H9 (cell line): Measurements from ENCODE around the gene LFNG. TPM values are rescaled to one million over a fixed set of nuclear protein-coding genes. Genes with fewer than 3 reads are reported as not detected.
A peak's percentile ranks its signal among the peaks of the same experiment; 100 is the strongest.

Experiments used
- DNase-seq: peaks from one replicate; pipeline ENCODE4 v3.0.0-alpha.2; 2017
- H2AFZ ChIP-seq: one replicate; pipeline ENCODE4 v1.6.1; 2013; ENCODE audit warnings: mild to moderate bottlenecking, low read length, control low read depth, moderate library complexity
- H2AK5ac ChIP-seq: 2 replicates; pipeline ENCODE4 v1.6.1; 2013; ENCODE audit warnings: low read length, control low read depth, mixed read lengths; ENCODE audit not compliant: insufficient read length
- H2BK120ac ChIP-seq: one replicate; pipeline ENCODE4 v1.6.1; 2013; ENCODE audit warnings: low read depth, mild to moderate bottlenecking, low read length, control low read depth, inconsistent platforms; ENCODE audit not compliant: poor library complexity, severe bottlenecking
- H2BK12ac ChIP-seq: 2 replicates; pipeline ENCODE4 v1.6.1; 2013; ENCODE audit warnings: low read length, control low read depth, mixed read lengths, low read depth; ENCODE audit not compliant: insufficient read length
- H2BK15ac ChIP-seq: 2 replicates; pipeline ENCODE4 v1.6.1; 2013; ENCODE audit warnings: low read depth, low read length, control low read depth
- H2BK20ac ChIP-seq: one replicate; pipeline ENCODE4 v1.6.1; 2013; ENCODE audit warnings: low read depth, mild to moderate bottlenecking, low read length, control low read depth, inconsistent platforms; ENCODE audit not compliant: poor library complexity, severe bottlenecking
- H2BK5ac ChIP-seq: 2 replicates; pipeline ENCODE4 v1.6.1; 2013; ENCODE audit warnings: low read length, control low read depth, mixed read lengths; ENCODE audit not compliant: insufficient read length
- H3K14ac ChIP-seq: 2 replicates; pipeline ENCODE4 v1.6.1; 2013; ENCODE audit warnings: low read length, control low read depth; ENCODE audit not compliant: insufficient read depth
- H3K18ac ChIP-seq: 2 replicates; pipeline ENCODE4 v1.6.1; 2013; ENCODE audit warnings: low read depth, mild to moderate bottlenecking, mixed read lengths, low read length, control low read depth; ENCODE audit not compliant: insufficient read length
- H3K23ac ChIP-seq: 2 replicates; pipeline ENCODE4 v1.6.1; 2013; ENCODE audit warnings: low read length, control low read depth, mixed read lengths, low read depth; ENCODE audit not compliant: insufficient read length
- H3K23me2 ChIP-seq: 2 replicates; pipeline ENCODE4 v1.6.1; 2013; ENCODE audit warnings: low read depth, mild to moderate bottlenecking, mixed read lengths, low read length, control low read depth; ENCODE audit not compliant: insufficient read length, poor library complexity, severe bottlenecking
- H3K27ac ChIP-seq: 2 replicates; pipeline ENCODE4 v1.5.1; 2013; ENCODE audit warnings: low read length, control low read depth, mixed read lengths, low read depth; ENCODE audit not compliant: insufficient read length
- H3K27me3 ChIP-seq: 2 replicates; pipeline ENCODE4 v1.6.1; 2013; ENCODE audit warnings: low read length, control low read depth, inconsistent platforms; ENCODE audit not compliant: insufficient read depth
- H3K4ac ChIP-seq: 2 replicates; pipeline ENCODE4 v1.6.1; 2013; ENCODE audit warnings: low read depth, mild to moderate bottlenecking, control low read depth, inconsistent platforms, low read length, moderate library complexity
- H3K4me1 ChIP-seq: 2 replicates; pipeline ENCODE4 v1.6.1; 2013; ENCODE audit warnings: low read length, control low read depth, inconsistent platforms; ENCODE audit not compliant: insufficient read depth
- H3K4me2 ChIP-seq: 2 replicates; pipeline ENCODE4 v1.6.1; 2013; ENCODE audit warnings: low read length, control low read depth, mixed read lengths; ENCODE audit not compliant: insufficient read length, insufficient read depth
- H3K56ac ChIP-seq: 2 replicates; pipeline ENCODE4 v1.6.1; 2013; ENCODE audit warnings: low read depth, mild to moderate bottlenecking, mixed read lengths, low read length, control low read depth; ENCODE audit not compliant: insufficient read length
- H3K79me1 ChIP-seq: 2 replicates; pipeline ENCODE4 v1.6.1; 2013; ENCODE audit warnings: low read depth, mild to moderate bottlenecking, moderate library complexity, low read length, control low read depth, inconsistent platforms; ENCODE audit not compliant: insufficient read depth, poor library complexity, severe bottlenecking
- H3K79me2 ChIP-seq: 2 replicates; pipeline ENCODE4 v1.6.1; 2013; ENCODE audit warnings: low read length, control low read depth, inconsistent platforms; ENCODE audit not compliant: insufficient read depth
- H3K9ac ChIP-seq: 2 replicates; pipeline ENCODE4 v1.6.1; 2013; ENCODE audit warnings: low read length, control low read depth, mixed read lengths; ENCODE audit not compliant: insufficient read length; ENCODE audit errors: extremely low read depth
- H3K9me3 ChIP-seq: one replicate; pipeline ENCODE4 v1.6.1; 2013; ENCODE audit warnings: low read depth, low read length, inconsistent platforms; ENCODE audit not compliant: control insufficient read depth
- H3T11ph ChIP-seq: one replicate; pipeline ENCODE4 v1.6.1; 2013; ENCODE audit warnings: mild to moderate bottlenecking, low read length, control low read depth, inconsistent platforms
- H4K20me1 ChIP-seq: one replicate; pipeline ENCODE4 v1.6.1; 2013; ENCODE audit not compliant: control insufficient read depth, insufficient read length, insufficient read depth
- H4K5ac ChIP-seq: 2 replicates; pipeline ENCODE4 v1.6.1; 2013; ENCODE audit warnings: low read depth, mild to moderate bottlenecking, mixed read lengths, low read length, control low read depth; ENCODE audit not compliant: insufficient read length
- H4K8ac ChIP-seq: replicated peaks from 2 replicates; pipeline ENCODE4 v1.6.1; 2013; ENCODE audit warnings: low read length, control low read depth, mixed read lengths, low read depth; ENCODE audit not compliant: insufficient read length
- H4K91ac ChIP-seq: 2 replicates; pipeline ENCODE4 v1.6.1; 2013; ENCODE audit warnings: low read depth, mild to moderate bottlenecking, moderate library complexity, mixed read lengths, low read length, control low read depth; ENCODE audit not compliant: insufficient read length
- H3K27ac Mint-ChIP-seq, 3 experiments: 2 replicates in 2 of 3; 3 replicates in 1 of 3; pipeline ENCODE4 v1.8.0; 2020 to 2021; ENCODE audit warnings: mixed read lengths in 3 of 3, mild to moderate bottlenecking in 1 of 3, moderate library complexity in 1 of 3
- H3K27me3 Mint-ChIP-seq: 2 replicates; pipeline ENCODE4 v1.8.0; 2021; ENCODE audit warnings: low read depth, mild to moderate bottlenecking, moderate library complexity, mixed read lengths
- H3K36me3 Mint-ChIP-seq, 3 experiments: 2 replicates in 2 of 3; 3 replicates in 1 of 3; pipeline ENCODE4 v1.8.0; 2020 to 2021; ENCODE audit warnings: low read depth in 3 of 3, mixed read lengths in 3 of 3; ENCODE audit not compliant: insufficient read depth in 1 of 3
- H3K4me1 Mint-ChIP-seq, 2 experiments: 2 replicates each; pipeline ENCODE4 v1.8.0; 2020; ENCODE audit warnings: mixed read lengths in 2 of 2
- H3K4me3 Mint-ChIP-seq, 2 experiments: 2 replicates in 1 of 2; 3 replicates in 1 of 2; pipeline ENCODE4 v1.8.0; 2020 to 2021; ENCODE audit warnings: mild to moderate bottlenecking in 2 of 2, mixed read lengths in 2 of 2, moderate library complexity in 1 of 2
- H3K9me3 Mint-ChIP-seq, 2 experiments: 2 replicates in 1 of 2; 3 replicates in 1 of 2; pipeline ENCODE4 v1.8.0; 2020; ENCODE audit warnings: mild to moderate bottlenecking in 2 of 2, mixed read lengths in 2 of 2, moderate library complexity in 1 of 2
- WGBS: extraction: QIAGEN DNeasy Blood & Tissue Kit; methylation state at CpG from one replicate; pipeline ENCODE4 v1.1.7; 2013; ENCODE audit warnings: missing lambda C conversion rate, low lambda C conversion rate, mixed read lengths; ENCODE audit not compliant: insufficient read length; ENCODE audit errors: extremely low coverage; 5-methylcytosine and 5-hydroxymethylcytosine counted together
- total RNA-seq: library from RNA; stranded (reverse); gene quantifications from 2 replicates; pipeline ENCODE4 v1.2.1, GENCODE V29; 2021
- TF ChIP-seq, protein P1 (sequence below): fragments of 200-600 bp; sonication (generic); conservative IDR thresholded peaks from 3 replicates; pipeline ENCODE4 v1.8.0; 2021; ENCODE audit warnings: antibody characterized with exemption, mild to moderate bottlenecking

Gene LFNG
- total RNA-seq, 1 experiment from 2014 or later = 52.9 TPM

DNA sequence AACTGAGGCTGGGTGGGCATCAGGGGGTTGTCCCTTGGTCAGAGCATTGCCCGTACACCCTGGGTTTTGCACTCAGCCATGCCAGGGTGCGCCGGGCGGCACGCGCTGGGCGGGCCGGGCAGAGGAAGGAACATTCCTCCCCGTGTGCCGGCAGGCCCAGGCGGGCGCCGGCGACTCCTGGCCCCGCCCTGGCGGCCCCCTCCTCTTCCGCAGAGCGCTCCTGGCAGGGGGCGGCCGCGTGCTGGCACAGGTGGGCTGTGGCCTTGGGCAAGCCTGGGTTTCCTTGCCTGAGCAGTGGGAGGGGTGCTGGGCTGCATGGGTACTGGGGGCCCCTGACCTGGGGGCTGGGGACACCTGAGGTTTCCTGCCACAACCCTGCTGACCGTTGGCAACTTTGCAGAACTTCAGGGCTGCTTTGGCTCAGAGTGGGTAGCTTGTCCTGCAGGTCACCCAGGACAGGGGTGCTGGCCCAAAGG, 3.9 kb downstream of the LFNG start:
- Histone ChIP-seq H3K4me1 (no peaks in the 10 kb centered on the region; the same call in 1 of the 2 replicates), H3K27ac (no peak overlapping the region), H3K4ac (no peak overlapping the region), H2BK15ac (no peak overlapping the region), H3T11ph (no peak overlapping the region), H3K4me2 (peak overlapping the region; percentile 13), H4K91ac (no peak overlapping the region), H3K79me2 (no peaks in the 10 kb centered on the region; the same call in 1 of the 2 replicates), H2BK120ac (no peak overlapping the region), H2AFZ (no peak overlapping the region), H2BK20ac (no peak overlapping the region), H3K23me2 (peaks cover 13% of the 10 kb centered on the region), H3K9me3 (no peaks in the 10 kb centered on the region), H4K8ac (no peak overlapping the region), H3K79me1 (no peaks in the 10 kb centered on the region), H3K18ac (peak overlapping the region; percentile 12), H2AK5ac (no peak overlapping the region), H3K23ac (no peak overlapping the region), H4K20me1 (no peaks in the 10 kb centered on the region), H2BK5ac (no peak overlapping the region), H3K27me3 (no peaks in the 10 kb centered on the region; the same call in 1 of the 2 replicates), H3K9ac (no peak overlapping the region), H3K56ac (no peak overlapping the region), H2BK12ac (no peak overlapping the region), H4K5ac (no peak overlapping the region), H3K14ac (0 out of 2 replicates have a peak overlapping the region, but pooled peaks have one; percentile 13)
- peak; percentile 79 for DNase-seq
- H3K27ac Mint-ChIP-seq = peak overlapping the region in 2 of 3 experiments; percentile 91; a peak in 3 of 7 replicates
- no CpG with 5 or more reads among the region's 22 CpGs for WGBS
- H3K4me1 Mint-ChIP-seq = peaks cover 40 to 54% of the 10 kb centered on the region in 2 experiments
- H3K36me3 Mint-ChIP-seq = peaks cover 0 to 31% (median 29%) of the 10 kb centered on the region in 3 experiments; a peak in 6 of 7 replicates
- no peaks in the 10 kb centered on the region for H3K9me3 Mint-ChIP-seq
- peaks cover 11% of the 10 kb centered on the region for H3K27me3 Mint-ChIP-seq
- peak overlapping the region in 1 of 2 experiments; percentile 53; a peak in 2 of 5 replicates for H3K4me3 Mint-ChIP-seq
- TF ChIP-seq, protein P1, sequence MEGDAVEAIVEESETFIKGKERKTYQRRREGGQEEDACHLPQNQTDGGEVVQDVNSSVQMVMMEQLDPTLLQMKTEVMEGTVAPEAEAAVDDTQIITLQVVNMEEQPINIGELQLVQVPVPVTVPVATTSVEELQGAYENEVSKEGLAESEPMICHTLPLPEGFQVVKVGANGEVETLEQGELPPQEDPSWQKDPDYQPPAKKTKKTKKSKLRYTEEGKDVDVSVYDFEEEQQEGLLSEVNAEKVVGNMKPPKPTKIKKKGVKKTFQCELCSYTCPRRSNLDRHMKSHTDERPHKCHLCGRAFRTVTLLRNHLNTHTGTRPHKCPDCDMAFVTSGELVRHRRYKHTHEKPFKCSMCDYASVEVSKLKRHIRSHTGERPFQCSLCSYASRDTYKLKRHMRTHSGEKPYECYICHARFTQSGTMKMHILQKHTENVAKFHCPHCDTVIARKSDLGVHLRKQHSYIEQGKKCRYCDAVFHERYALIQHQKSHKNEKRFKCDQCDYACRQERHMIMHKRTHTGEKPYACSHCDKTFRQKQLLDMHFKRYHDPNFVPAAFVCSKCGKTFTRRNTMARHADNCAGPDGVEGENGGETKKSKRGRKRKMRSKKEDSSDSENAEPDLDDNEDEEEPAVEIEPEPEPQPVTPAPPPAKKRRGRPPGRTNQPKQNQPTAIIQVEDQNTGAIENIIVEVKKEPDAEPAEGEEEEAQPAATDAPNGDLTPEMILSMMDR = no peak
